NCI-H2081 treated with DMSO at 0.1 percent for 48 hours (cell line): ENCODE results near the gene PRR12.

ENCODE experiments used
- DNase-seq: peaks from one replicate; lab custom pipeline; 2025; lab: John Stamatoyannopoulos, UW

PRR12 gene

DNA sequence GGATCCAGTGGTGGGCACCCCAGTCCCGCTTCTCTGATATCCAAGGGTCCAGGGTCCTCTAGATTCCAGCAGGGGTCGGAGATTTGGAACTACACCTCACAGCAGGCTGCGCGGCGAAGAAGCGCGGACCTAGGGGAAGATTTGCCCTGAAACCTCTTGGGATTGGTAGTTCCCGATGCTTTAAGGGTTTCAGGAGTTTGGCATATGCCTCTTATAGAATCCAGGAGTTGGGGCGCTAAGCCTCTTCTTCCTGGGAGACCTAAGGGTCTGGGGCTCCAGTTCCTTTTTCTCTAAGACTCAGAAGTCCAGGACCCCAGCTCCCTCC is 75.1 kb downstream of the PRR12 start:
- DNase-seq: no peak

DNA sequence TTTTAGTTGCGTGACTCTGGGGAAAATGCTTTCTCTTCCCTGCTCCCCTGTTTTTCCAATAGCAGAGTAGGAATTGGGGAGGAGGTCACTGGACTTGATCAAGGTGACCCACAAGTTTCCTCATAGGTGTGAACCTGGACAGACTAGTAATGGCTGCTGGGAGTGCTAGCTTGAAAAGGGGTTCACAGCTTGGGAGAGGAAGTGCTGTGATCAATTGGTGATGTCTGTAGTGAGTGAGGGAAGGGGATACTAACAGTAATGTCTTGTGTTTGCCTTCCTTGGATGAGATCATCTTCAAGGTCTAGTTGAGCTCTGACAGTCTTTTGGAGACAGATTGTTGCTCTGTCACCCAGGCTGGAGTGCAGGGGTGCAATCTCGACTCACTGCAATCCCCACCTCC is 76.5 kb downstream of the PRR12 start:
- no peak for DNase-seq

DNA sequence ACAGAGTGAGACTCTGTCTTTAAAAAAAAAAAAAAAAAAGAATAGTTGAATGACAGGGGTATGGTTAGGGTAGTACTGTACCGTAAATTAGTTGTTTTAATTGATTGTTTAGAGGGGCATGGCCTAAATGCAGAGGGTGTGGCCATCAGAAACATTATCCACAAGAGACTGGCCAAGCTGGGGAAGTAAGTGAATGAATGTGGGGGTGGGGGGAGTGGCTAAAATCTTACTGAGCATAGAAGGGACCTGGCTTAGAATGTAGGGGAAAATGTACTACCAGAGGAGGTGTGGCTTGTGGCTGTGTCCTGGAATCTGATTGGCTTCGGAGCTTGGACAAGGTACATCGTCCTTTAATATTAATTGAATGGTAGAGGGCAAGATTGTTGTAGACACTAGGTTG is 78.5 kb downstream of the PRR12 start:
- no peak for DNase-seq

DNA sequence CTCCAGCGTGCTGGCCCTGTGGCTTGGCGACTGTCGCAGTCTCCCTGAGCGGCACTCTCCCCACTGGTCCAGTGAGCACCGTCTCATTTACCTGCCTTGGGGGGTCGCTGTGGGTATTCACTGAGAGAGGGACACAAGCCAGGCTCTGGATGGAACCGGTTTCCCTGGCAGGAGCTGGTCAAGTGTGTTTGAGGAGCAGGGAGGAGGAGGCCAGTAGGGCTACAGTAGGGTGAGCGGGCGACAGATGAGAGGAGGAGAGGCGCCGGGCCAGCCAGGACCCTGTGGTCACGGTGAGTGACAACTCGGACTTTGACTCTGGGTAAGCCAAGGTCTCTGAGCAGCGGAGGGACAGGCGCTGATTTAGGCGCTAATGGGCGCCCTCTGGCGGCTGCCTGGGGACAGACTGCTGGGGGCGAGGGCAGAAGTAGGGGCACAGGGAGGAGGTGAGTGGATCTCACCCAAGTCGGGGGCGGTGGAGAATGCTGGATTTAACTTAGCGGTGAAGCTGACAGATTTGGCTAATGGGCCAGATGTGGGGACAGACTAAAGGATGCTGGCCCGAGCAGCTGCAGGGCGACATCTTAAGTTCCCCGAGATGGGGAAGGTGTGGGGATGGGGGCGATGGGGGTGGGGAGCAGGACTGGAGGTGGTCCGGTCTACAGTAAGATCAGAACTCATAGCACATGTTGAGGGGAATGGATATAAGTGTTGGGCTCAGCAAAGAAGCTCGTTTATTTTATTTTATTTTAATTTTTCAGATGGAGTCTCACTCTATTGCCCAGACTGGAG is 81.3 kb downstream of the PRR12 start:
- no peak for DNase-seq
